GM23338 (cell line): Measurements from ENCODE around the gene BTRC.

ENCODE experiments used
- CREB1 ChIP-seq: fragments of 250-450 bp; sonication (Bioruptor Pico); IDR thresholded peaks from 2 replicates; pipeline ENCODE4 v1.5.0; 2020; ENCODE audit warnings: low read depth, mild to moderate bottlenecking, moderate library complexity
- EZH2 ChIP-seq: fragments of 200-600 bp; sonication (generic); IDR thresholded peaks from one replicate; pipeline ENCODE4 v1.8.0; 2017; ENCODE audit warnings: antibody characterized with exemption, mild to moderate bottlenecking, low read depth; ENCODE audit not compliant: unreplicated experiment
- JUNB ChIP-seq: IDR thresholded peaks from one replicate; pipeline ENCODE4 v1.6.1; 2016; ENCODE audit warnings: antibody characterized with exemption; ENCODE audit not compliant: unreplicated experiment
- POLR2AphosphoS5 ChIP-seq: IDR thresholded peaks from 2 replicates; pipeline ENCODE4 v1.6.1; 2016; ENCODE audit warnings: antibody characterized with exemption, low read depth
- ZNF331 ChIP-seq: fragments of 250-450 bp; sonication (Bioruptor Pico); IDR thresholded peaks from 2 replicates; pipeline ENCODE4 v1.5.0; 2020; ENCODE audit warnings: low read depth, mild to moderate bottlenecking, moderate library complexity
- TF ChIP-seq, protein P1 (sequence below), 2 experiments: fragments of 200-600 bp in 1 of 2; sonication (generic) in 1 of 2; conservative IDR thresholded peaks; 2 replicates each; pipeline versions ENCODE4 v1.5.1 to v1.6.1; 2016 to 2017; ENCODE audit warnings: antibody characterized with exemption in 2 of 2, low read depth in 2 of 2, mild to moderate bottlenecking in 2 of 2, moderate library complexity in 1 of 2
- TF ChIP-seq, protein P2 (sequence below): IDR thresholded peaks from one replicate; pipeline ENCODE4 v1.6.1; 2018; ENCODE audit warnings: antibody characterized with exemption; ENCODE audit not compliant: unreplicated experiment

DNA sequence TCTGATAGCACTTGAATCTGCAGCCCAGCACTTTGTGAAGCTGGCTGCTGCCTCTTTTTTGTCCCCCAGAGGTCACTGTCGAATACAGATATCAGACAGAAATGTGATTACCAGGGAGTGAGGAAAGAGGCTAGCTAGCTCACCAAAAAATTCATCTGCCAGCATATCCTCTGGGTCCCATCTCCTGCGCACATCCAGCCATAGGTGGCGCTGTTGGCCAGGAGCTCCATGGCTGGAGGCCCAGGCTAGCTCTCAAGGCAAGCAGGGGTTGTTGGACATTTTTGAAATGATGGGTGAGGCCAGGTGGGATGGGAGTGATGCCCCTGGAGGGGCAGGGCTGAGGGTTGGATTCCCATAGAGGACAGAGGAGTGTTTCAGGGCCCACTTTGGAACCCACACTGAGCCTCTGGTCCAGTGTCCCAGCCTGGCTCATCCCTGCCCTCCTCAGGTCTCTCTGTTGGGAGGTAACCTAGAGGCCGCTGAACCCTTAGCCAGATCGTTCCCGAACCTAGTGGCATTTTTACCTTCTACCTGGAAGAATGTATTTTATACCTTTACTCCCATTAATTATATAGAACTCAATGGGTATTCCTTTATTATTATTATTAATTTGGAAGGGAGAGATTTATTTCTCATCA lies 248.9 kb downstream of the BTRC start:
- TF ChIP-seq, protein P1, sequence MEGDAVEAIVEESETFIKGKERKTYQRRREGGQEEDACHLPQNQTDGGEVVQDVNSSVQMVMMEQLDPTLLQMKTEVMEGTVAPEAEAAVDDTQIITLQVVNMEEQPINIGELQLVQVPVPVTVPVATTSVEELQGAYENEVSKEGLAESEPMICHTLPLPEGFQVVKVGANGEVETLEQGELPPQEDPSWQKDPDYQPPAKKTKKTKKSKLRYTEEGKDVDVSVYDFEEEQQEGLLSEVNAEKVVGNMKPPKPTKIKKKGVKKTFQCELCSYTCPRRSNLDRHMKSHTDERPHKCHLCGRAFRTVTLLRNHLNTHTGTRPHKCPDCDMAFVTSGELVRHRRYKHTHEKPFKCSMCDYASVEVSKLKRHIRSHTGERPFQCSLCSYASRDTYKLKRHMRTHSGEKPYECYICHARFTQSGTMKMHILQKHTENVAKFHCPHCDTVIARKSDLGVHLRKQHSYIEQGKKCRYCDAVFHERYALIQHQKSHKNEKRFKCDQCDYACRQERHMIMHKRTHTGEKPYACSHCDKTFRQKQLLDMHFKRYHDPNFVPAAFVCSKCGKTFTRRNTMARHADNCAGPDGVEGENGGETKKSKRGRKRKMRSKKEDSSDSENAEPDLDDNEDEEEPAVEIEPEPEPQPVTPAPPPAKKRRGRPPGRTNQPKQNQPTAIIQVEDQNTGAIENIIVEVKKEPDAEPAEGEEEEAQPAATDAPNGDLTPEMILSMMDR (conservative IDR thresholded peaks at IDR 0.05; ENCODE audit: low read depth in 2 of 2) = peak; percentile 99 to 100
- TF ChIP-seq EZH2 (no peak), POLR2AphosphoS5 (no peak), JUNB (no peak), ZNF331 (no peak), CREB1 (CRISPR knock-in tag) (no peak)
- TF ChIP-seq, protein P2, sequence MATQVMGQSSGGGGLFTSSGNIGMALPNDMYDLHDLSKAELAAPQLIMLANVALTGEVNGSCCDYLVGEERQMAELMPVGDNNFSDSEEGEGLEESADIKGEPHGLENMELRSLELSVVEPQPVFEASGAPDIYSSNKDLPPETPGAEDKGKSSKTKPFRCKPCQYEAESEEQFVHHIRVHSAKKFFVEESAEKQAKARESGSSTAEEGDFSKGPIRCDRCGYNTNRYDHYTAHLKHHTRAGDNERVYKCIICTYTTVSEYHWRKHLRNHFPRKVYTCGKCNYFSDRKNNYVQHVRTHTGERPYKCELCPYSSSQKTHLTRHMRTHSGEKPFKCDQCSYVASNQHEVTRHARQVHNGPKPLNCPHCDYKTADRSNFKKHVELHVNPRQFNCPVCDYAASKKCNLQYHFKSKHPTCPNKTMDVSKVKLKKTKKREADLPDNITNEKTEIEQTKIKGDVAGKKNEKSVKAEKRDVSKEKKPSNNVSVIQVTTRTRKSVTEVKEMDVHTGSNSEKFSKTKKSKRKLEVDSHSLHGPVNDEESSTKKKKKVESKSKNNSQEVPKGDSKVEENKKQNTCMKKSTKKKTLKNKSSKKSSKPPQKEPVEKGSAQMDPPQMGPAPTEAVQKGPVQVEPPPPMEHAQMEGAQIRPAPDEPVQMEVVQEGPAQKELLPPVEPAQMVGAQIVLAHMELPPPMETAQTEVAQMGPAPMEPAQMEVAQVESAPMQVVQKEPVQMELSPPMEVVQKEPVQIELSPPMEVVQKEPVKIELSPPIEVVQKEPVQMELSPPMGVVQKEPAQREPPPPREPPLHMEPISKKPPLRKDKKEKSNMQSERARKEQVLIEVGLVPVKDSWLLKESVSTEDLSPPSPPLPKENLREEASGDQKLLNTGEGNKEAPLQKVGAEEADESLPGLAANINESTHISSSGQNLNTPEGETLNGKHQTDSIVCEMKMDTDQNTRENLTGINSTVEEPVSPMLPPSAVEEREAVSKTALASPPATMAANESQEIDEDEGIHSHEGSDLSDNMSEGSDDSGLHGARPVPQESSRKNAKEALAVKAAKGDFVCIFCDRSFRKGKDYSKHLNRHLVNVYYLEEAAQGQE = no peak
